Progenitor cell of endocrine pancreas (in vitro differentiated cells): ENCODE data around the gene LHFPL6. TPM values are rescaled to one million over a fixed set of nuclear protein-coding genes. Genes with fewer than 3 reads are reported as not detected.

Experiments used
- DNase-seq: peaks from one replicate; pipeline ENCODE4 v3.0.0; 2021; ENCODE audit warnings: low spot score; ENCODE audit not compliant: unreplicated experiment
- H3K27ac Mint-ChIP-seq: 2 replicates; pipeline ENCODE4 v1.8.0; 2021; ENCODE audit warnings: mild to moderate bottlenecking, moderate library complexity, mixed read lengths
- H3K27me3 Mint-ChIP-seq: 2 replicates; pipeline ENCODE4 v1.8.0; 2021; ENCODE audit warnings: mixed read lengths
- H3K36me3 Mint-ChIP-seq: 2 replicates; pipeline ENCODE4 v1.8.0; 2022; ENCODE audit warnings: mixed read lengths; ENCODE audit not compliant: insufficient read depth
- H3K4me1 Mint-ChIP-seq: 2 replicates; pipeline ENCODE4 v1.8.0; 2021; ENCODE audit warnings: low read depth, mixed read lengths
- H3K4me3 Mint-ChIP-seq: 2 replicates; pipeline ENCODE4 v1.8.0; 2021; ENCODE audit warnings: low read depth, mild to moderate bottlenecking, moderate library complexity, mixed read lengths
- H3K9me3 Mint-ChIP-seq: 2 replicates; pipeline ENCODE4 v1.8.0; 2021; ENCODE audit warnings: low read depth, mixed read lengths
- total RNA-seq: library from RNA; stranded (reverse); gene quantifications from 2 replicates; pipeline ENCODE4 v1.2.1, GENCODE V29; 2021
- TF ChIP-seq, protein P1 (sequence below): fragments of 200-600 bp; sonication (generic); IDR thresholded peaks from one replicate; pipeline ENCODE4 v1.5.0; 2021; ENCODE audit warnings: antibody characterized with exemption, mild to moderate bottlenecking; ENCODE audit not compliant: unreplicated experiment

The LHFPL6 gene
- total RNA-seq, 1 donor from 2014 or later: 1.0 TPM

DNA sequence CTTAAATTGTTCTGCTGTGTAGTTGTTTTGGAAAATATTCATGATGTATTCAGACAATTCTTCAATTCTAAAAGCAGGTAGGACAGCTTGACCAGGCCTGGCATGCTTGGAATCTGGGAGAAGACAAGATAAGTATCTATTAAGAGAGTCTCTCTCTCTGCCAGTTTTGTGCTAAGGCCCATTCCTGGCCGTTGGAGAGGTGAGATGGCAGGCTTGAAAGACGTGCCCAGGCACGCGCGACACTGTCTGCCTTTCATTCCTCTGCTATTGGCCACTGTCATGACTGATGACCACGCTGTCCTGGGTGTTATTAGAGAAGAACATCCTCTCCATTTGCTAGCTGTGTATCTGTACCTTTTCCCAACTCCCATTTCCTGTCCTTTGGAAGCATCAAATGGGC lies 90.3 kb downstream of the LHFPL6 start:
- no peak overlapping the region for H3K4me3 Mint-ChIP-seq
- DNase-seq: no peak
- no peaks in the 10 kb centered on the region for H3K36me3 Mint-ChIP-seq
- H3K4me1 Mint-ChIP-seq: peaks cover 6% of the 10 kb centered on the region
- TF ChIP-seq, protein P1, sequence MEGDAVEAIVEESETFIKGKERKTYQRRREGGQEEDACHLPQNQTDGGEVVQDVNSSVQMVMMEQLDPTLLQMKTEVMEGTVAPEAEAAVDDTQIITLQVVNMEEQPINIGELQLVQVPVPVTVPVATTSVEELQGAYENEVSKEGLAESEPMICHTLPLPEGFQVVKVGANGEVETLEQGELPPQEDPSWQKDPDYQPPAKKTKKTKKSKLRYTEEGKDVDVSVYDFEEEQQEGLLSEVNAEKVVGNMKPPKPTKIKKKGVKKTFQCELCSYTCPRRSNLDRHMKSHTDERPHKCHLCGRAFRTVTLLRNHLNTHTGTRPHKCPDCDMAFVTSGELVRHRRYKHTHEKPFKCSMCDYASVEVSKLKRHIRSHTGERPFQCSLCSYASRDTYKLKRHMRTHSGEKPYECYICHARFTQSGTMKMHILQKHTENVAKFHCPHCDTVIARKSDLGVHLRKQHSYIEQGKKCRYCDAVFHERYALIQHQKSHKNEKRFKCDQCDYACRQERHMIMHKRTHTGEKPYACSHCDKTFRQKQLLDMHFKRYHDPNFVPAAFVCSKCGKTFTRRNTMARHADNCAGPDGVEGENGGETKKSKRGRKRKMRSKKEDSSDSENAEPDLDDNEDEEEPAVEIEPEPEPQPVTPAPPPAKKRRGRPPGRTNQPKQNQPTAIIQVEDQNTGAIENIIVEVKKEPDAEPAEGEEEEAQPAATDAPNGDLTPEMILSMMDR: no peak
- no peaks in the 10 kb centered on the region for H3K9me3 Mint-ChIP-seq
- no peak overlapping the region for H3K27ac Mint-ChIP-seq
- H3K27me3 Mint-ChIP-seq: peaks cover 42% of the 10 kb centered on the region

DNA sequence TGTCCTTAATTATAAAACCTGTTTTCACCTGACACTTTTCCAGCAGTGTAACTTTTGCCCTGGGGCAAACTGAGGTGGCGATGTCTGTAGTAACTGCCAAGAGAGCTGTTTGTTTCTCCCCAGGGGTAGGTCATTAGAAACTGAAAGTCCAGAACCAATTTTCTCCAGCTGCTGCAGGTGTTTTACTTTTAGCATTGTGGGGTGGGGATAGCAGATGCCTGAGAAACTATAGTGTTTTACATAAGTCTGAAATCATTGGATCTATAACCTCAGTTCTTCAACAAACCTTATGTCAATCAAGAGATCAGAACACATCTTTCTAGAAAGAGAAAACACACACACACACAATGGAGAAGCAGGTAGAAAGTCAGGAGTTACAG lies 92.7 kb downstream of the LHFPL6 start:
- TF ChIP-seq, protein P1: no peak
- H3K27me3 Mint-ChIP-seq: peaks cover 23% of the 10 kb centered on the region
- no peak for DNase-seq
- peaks cover 2% of the 10 kb centered on the region for H3K4me1 Mint-ChIP-seq
- no peak overlapping the region for H3K27ac Mint-ChIP-seq
- H3K9me3 Mint-ChIP-seq: no peaks in the 10 kb centered on the region
- H3K36me3 Mint-ChIP-seq: no peaks in the 10 kb centered on the region
- H3K4me3 Mint-ChIP-seq: no peak overlapping the region

- DNase-seq: no peak
- Mint-ChIP-seq H3K36me3 (no peaks in the 10 kb centered on the region), H3K4me3 (no peak overlapping the region), H3K4me1 (peaks cover 2% of the 10 kb centered on the region), H3K9me3 (no peaks in the 10 kb centered on the region), H3K27me3 (peaks cover 18% of the 10 kb centered on the region), H3K27ac (no peak overlapping the region)
- TF ChIP-seq, protein P1: no peak
These were observed 93.2 kb downstream of the LHFPL6 start for GRCh38 chr13:39509616-39510315.

DNA sequence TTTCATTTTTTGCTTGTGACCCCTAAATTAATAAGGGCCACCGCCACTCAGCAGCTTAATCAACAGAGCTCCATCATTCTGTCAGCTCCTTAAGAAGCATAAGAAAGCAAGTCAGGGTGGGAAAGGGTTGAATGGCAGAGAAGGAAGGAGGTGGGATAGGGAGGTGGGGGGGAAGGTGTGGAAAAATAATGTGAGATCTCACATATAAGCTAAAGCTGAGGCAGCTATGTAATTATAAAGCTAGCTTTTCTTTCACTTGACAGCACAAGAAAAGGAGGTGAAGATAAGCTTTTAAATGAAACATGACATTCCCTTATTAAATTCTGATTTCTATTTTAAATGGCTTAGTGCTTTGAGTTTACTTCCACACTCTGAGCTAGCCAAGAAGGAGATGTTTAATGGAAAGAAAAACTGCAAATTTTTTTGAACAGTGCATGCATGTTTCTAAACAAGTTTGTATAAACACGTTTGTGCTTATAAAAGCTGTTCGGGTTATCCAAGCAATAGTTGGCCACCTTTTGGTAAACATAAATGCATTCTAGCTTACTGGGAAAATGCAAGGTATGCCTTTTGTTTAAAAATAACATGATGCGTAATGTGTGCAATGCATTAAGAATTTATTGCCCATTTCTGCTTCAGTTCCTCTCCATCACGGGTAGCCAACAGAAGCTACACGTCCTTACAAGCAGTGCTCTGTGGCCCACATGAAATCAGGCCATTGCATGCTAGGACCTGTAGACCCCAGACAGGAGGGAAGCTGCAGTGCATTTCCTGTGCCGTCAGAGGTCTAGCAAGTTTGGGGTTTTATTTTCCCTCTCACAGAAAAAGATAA lies 96.2 kb downstream of the LHFPL6 start:
- no peak for DNase-seq
- no peak overlapping the region for H3K27ac Mint-ChIP-seq
- H3K27me3 Mint-ChIP-seq: peaks cover 2% of the 10 kb centered on the region
- TF ChIP-seq, protein P1: no peak
- no peak overlapping the region for H3K4me3 Mint-ChIP-seq
- no peaks in the 10 kb centered on the region for H3K9me3 Mint-ChIP-seq
- no peaks in the 10 kb centered on the region for H3K36me3 Mint-ChIP-seq
- no peaks in the 10 kb centered on the region for H3K4me1 Mint-ChIP-seq

DNA sequence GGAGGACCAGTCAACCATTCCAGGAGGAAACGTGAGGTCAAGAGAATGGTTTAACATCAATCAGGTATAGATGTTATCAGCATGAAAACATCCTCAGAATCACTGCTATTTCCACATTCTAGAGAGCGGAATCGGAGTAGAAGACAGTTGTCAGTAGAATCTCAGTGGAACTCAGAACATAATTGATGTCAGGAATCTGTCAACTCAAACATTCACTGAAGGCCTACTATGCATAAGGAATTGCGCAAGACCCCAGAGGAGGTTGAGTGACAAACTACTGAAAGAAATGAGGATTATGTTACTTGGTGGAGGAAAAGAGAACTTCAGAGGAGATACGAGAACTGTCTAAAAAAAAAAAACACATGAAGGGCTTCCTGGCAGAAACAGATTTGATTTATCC lies 97.8 kb downstream of the LHFPL6 start:
- DNase-seq: no peak
- H3K4me3 Mint-ChIP-seq: no peak overlapping the region
- no peak overlapping the region for H3K27ac Mint-ChIP-seq
- no peaks in the 10 kb centered on the region for H3K9me3 Mint-ChIP-seq
- peaks cover 1% of the 10 kb centered on the region for H3K4me1 Mint-ChIP-seq
- H3K36me3 Mint-ChIP-seq: no peaks in the 10 kb centered on the region
- no peaks in the 10 kb centered on the region for H3K27me3 Mint-ChIP-seq
- TF ChIP-seq, protein P1: no peak
